NCI-H510A (cell line): ENCODE measurements around the gene PPP6R1.

Experiments used
- DNase-seq: peaks from one replicate; lab custom pipeline; 2025; lab: John Stamatoyannopoulos, UW

The PPP6R1 gene

GRCh38 chr19:55283548-55284377 is 24.9 kb upstream of the PPP6R1 start, which contains the start of gene BRSK1:
TSS of gene BRSK1 (plus strand) at chr19:55283997. CDS start at chr19:55284443, 446 bp downstream.
- peak; percentile 83 for DNase-seq

GRCh38 chr19:55279770-55280643 is 21.2 kb upstream of the PPP6R1 start, which contains the start of gene HSPBP1:
TSS of gene HSPBP1 (minus strand) at chr19:55280110. CDS start at chr19:55279608, 502 bp downstream.
- peak; percentile 96 for DNase-seq

- DNase-seq: no peak
These were observed 20.5 kb upstream of the PPP6R1 start for GRCh38 chr19:55279340-55279739.

DNA sequence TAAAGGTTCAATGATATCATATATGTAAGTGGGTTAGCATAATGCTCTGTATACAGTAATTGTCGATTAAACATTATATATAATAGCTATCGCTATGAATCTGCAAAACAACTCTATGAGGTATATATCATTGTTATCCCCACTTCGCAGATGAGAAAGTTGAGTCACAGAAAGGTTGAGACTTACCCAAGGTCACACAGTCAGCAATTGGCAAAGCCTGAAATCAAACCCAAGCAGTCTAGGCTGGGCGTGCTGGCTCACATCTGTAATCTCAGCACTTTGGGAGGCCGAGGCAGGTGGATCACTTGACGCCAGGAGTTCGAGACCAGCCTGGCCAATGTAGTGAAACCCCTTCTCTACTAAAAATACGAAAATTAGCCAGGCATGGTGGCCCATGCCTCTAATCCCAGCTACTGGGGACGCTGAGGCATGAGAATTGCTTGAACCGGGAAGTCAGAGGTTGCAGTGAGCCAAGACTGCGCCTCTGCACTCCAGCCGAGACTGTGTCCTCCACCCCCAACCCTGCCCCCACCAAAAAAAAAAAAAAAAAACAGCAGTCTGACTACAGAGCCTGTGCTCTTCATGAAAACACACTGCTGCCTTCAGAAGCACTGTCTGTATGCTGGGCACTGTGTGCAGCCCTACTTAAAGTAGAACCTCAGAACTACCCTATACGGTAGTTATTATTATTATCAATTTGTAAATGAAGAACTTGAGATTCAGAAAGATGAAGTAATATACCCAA is 19.7 kb upstream of the PPP6R1 start:
- DNase-seq: no peak

GRCh38 chr19:55277494-55277893 is 18.7 kb upstream of the PPP6R1 start:
- no peak for DNase-seq

DNA sequence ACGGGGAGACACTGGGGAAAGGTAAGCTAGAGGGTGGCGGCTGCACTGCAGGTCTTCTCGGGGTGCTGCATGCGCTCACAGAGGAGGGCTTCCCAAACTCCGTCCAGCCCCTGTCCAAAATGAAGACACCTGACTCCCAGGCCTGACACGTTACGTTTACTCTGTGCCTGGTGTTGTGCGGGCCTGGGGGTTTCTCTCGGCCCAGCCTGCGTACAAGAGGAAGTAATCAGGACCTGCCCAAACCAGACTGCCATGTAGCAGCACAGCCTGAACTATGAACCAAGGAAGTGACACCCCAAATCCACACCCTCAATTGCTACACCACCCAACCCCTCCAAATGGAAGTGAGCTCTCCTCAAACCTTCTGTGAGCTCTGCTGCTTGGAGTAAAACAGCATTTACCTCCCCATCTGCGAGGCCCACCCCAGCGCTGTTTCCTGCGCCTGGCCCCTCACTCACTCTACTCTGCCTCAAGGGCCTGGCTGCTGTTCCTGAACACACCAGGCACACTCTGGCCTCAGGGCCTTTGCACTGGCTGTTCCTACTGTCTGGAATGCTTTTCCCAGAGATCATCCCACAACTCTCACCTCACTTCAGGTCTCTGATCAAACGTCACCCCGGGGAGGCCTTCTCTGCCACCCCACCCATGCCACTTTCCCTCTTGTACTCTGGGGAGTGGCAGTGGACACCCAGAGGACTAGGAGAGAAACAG is 18.1 kb upstream of the PPP6R1 start:
- DNase-seq: no peak

DNA sequence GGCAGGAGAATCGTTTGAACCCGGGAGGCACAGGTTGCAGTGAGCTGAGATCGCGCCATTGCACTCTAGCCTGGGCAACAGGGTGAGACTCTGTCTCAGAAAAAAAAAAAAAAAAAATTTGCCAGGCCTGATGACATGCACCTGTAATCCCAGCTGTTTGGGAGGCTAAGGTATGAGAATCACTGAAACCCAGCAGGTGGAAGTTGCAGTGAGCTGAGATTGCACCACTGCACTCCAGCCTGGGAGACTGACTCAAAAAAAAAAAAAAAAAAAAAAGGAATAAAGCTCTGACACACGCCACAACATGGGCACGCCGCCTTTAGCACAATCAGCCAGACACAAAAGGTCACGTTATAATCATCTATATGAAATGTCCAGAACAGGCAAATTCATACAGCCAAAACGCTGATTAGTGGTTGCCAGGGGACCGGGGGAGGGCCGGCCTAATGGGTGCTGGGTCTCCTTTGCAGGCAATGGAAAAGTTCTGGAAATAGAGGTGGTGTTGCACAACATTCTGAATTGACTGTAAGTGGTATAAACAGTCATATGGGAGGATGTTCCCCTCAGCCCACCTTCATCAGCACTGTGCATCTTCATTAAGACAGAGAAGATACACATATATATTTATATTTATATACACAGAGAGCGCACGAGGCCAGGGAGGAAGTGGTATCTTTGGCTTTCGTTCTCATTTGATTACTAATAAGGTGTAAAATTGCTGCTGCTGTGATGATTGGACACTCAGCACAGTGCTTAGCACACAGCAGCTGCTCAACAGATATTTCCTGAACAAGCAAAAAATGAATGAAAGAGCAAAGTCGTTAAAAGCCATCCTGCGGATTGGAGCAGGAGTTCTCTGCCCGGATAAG is 17.3 kb upstream of the PPP6R1 start:
- no peak for DNase-seq

GRCh38 chr19:55273978-55274707 is 15.3 kb upstream of the PPP6R1 start:
- DNase-seq: no peak

- no peak for DNase-seq
These were observed 13.3 kb upstream of the PPP6R1 start for GRCh38 chr19:55272142-55272541.

GRCh38 chr19:55270172-55270942 is 11.5 kb upstream of the PPP6R1 start:
- no peak for DNase-seq

GRCh38 chr19:55269299-55269698 is 10.5 kb upstream of the PPP6R1 start:
- DNase-seq: no peak

DNA sequence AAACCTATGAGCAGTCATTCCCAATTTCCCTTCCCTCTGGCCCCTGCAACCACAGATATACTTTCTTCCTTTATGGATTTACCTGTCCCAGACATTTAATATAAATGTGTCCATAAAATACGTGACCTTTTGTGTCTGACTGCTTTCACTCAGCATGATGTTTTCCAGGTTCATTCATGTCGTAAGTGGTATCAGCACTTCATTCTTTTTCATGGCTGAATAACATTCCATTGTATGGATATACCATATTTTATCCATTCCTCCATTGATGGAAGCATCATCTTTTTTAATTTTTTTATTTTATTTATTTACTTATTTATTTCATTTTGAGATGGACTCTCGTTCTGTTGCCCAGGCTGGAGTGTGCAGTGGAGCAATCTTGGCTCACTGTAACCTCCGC is 8.0 kb upstream of the PPP6R1 start:
- no peak for DNase-seq

- no peak for DNase-seq
These were observed 7.6 kb upstream of the PPP6R1 start for GRCh38 chr19:55266404-55266803.

- DNase-seq: no peak
These were observed 7.0 kb upstream of the PPP6R1 start for GRCh38 chr19:55265723-55266386.

- no peak for DNase-seq
These were observed 6.4 kb upstream of the PPP6R1 start for GRCh38 chr19:55265173-55265572.

- no peak for DNase-seq
These were observed 5.7 kb upstream of the PPP6R1 start for GRCh38 chr19:55264531-55264930.

- DNase-seq: no peak
These were observed 3.5 kb upstream of the PPP6R1 start for GRCh38 chr19:55262359-55262758.

GRCh38 chr19:55261671-55262126 is 2.9 kb upstream of the PPP6R1 start:
- no peak for DNase-seq
